HG02588 (cell line): ENCODE results near the gene C10orf53.

ENCODE experiments used
- ATAC-seq: cut with Tn5 transposase; IDR thresholded peaks from one replicate; pipeline ENCODE4 v1.9.1; 2021; ENCODE audit warnings: mild to moderate bottlenecking, moderate library complexity; ENCODE audit not compliant: unreplicated experiment

C10orf53 gene

DNA sequence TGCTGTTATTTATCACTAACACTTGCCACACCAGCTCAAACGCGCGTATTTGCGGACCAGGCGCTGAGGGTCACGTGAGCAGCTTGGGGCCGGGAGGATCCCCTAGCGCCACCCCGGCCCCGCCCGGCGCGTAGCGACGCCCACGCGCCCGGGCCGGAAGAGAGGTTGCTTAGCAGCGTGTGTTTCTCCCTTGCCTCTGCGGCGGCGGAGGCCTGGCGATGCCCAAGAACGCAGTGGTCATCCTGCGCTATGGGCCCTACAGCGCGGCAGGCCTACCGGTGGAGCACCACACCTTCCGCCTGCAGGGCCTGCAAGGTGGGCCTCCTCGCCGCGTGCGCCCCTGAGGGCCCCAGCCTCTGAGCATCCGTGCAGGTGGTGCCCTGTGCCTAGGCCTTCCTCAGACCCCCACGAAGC, at the start of gene C10orf53:
Gene C10orf53, plus strand, starts transcription at position 172 of the 414 bp plus-strand sequence. Its CDS starts 47 bp downstream, at position 219.
- no peak for ATAC-seq

- ATAC-seq = no peak
Measured at GRCh38 chr10:49631975-49632374, 47.5 kb upstream of the C10orf53 start.

DNA sequence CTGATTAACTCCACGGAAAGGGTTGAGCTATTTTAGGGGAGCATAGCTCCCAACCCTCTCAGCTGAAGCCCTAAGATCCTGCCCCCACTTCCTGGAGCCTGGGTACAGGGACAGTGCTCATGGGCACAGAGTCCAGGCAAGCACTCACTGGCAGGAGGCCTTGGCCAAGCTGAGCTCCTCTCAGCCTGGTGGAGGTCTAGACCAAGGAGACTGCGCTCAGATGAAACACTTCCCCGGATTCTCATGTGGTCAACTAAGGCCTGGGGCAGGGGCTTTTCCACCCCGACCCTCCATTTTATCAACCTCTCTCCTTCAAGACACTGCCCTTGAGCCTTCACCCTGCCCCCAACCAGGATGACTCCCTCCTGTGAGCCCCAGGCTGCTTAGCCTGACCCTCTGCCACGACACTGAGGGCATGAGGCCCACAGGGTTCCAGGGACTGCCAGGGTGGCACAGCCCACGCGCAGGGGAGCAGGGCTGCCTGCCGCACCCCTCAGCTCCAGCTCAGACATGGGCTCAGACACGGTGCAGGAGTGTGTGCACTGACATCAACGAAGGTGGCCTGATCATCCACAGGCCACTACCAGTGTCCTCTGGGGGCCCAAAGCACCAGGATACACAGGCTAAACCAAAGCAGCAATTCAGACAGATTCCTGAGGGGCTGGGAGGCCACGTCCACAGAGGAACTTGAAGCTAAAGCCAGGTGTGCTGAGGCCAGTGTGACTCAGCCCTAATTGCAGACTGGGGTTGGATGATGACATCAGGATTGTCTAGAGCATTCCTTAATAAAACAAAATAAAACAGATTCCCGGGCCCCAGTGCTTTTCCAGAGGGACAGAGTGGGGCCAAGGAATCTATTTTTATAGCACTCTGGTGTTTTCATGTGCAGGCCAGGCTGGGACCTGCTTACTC, 46.8 kb upstream of the C10orf53 start:
- no peak for ATAC-seq

DNA sequence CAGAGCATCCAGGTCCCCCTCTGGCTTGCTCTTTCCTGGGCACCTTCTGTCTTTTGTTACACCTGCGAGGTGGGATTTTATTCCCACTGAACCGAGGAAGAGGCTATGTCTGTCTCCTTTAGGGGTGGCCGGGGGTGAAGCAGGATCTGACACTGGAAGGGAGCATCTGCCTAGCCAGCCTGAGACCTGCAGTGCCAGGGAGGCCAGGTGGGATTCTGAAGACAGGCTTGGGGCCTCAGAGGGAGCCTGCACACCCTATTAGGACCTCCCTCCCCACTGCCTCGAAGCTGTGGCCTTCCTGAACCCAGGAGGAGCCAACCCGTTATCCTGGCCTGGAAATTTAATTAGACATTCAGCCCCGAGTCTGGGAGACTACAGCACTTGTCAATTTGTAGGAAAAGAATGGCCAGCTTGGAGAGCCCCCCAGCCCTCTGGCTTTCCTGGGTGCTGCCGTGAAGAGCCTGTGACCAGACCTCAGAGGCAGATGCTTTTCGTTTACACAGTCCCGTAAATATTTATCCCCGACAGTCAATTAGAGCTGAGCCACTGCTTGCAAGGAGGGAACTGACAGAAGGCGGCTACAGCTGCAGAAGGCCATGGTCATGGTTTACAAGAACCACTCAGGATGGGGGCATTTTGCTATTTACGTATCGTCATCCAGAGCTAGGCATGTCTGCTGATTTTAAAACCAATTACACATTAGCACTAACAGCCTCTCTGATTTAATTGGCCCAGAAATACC, 46.0 kb upstream of the C10orf53 start:
- no peak for ATAC-seq

GRCh38 chr10:49634069-49634660, 45.3 kb upstream of the C10orf53 start:
- no peak for ATAC-seq

- ATAC-seq = no peak
Measured at GRCh38 chr10:49642311-49642710, 37.1 kb upstream of the C10orf53 start.

DNA sequence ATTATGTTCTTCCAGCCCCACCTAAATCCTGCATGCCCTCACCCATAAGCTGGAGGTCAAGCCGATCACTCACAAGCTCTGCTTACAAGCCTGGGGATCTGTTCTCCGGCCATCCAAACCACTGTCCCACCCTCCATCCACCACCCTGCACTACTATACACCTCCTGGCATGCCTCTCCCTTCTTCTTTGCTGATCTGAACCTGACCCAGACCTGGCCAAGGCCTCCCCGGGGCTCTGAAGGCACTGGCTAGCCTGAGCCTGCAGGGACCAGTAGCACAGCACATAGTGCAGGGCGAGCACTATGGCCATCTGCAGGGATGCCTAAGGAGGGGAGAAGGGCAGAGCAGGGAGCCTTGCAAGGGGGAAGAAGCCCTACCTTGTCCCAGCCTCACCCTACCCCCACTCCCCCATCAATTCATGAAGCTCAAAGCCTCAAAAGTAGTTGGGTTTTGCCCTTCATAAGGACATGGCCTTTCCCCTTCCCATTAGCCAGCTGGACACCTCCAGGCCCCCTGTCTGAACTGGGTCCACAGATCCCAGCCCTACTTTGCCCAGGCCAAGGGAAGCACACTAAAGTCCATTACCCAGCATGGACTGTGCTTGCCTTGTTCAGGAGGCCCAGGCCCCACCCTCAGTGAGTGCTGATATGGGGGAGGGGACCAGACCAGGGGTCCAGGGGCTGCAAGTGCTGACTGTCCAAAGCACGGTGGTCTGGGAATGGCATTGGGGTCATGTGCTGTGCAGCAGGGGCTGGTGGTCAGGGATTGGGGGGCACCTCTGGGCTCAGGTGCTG, 36.0 kb upstream of the C10orf53 start:
- no peak for ATAC-seq

GRCh38 chr10:49644035-49644646, 35.3 kb upstream of the C10orf53 start:
- ATAC-seq = no peak

DNA sequence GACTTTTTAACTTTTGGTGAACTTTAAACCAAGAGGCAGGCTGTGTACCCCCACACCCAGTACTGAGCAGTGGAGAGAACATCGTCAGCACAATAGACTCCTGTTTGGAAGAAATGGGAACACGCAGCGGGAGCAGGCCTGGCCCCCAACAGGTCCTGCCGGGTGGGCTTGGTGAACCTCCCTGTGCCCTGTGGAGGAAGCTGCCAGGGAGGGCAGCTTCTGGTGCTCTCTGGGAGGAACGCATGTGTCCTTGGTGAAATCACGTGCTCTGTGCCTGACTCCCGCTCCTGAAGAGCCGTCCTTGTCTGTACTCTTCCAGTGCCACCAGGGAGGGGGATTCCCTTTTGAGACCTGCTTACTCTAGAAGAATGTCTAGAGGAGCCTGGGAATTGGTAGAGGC, 34.0 kb upstream of the C10orf53 start:
- ATAC-seq = no peak

DNA sequence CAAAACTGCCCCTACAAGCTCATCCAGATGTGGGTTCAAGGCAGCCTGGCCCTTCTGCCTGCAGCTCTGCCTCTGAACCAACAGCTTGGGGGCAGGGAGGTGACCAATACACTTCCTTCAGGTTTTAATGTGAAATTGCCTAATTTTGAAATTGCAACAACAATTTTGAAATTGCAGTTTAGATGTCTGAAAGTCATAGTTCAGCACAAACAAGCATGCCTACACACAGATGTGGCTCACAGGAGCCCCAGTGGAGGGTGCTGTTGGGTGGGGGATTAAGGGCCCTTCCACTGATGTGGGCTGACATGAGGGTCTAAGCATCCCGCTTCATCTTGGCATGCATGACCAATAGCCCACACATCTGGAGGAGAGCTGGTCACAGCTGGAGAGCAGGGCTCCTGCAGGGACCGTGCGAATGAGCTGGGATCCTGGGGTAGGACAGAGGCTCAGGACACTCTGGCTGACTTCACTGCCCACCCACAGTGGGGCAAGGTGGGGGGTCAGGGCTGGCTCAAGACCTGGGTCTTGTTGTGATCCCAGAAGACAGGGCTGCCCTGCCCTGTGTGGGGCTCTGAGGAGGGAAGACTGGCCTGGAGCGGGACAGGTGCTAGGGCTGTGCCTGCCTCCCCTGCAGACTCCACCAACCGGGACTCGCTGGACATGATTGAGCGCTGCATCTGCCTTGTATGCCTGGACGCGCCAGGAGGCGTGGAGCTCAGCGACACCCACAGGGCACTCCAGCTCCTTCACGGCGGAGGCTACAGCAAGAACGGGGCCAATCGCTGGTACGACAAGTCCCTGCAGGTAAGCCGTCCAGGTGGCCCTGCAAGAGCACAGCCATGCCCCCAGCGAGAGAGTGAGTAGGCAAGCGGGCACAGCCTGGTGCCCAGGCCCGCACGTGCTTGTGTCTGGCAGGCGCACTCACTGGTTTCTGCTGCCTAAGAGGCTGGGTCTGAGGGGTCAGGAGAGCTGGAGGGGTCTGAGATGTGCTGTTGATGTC, 33.3 kb upstream of the C10orf53 start:
- ATAC-seq = no peak

DNA sequence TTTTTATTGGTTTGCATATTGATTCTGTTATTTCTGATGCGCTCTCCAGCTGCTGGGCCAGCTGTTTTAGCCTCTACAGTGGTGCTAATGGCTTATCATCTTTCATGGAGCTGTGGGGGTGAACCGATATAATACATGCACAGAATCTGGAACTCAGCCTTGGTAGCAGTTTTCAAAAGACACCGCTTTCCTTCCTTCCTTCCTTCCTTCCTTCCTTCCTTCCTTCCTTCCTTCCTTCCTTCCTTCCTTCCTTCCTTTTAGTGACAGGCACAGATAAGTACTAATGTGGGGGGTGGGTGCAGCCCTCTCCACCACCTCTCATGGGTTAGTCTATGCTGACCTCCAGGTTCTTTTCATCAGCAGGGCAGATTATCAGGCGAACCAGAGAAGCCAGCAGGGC, 31.9 kb upstream of the C10orf53 start:
- no peak for ATAC-seq

- no peak for ATAC-seq
Measured at GRCh38 chr10:49647985-49648795, 31.3 kb upstream of the C10orf53 start.

DNA sequence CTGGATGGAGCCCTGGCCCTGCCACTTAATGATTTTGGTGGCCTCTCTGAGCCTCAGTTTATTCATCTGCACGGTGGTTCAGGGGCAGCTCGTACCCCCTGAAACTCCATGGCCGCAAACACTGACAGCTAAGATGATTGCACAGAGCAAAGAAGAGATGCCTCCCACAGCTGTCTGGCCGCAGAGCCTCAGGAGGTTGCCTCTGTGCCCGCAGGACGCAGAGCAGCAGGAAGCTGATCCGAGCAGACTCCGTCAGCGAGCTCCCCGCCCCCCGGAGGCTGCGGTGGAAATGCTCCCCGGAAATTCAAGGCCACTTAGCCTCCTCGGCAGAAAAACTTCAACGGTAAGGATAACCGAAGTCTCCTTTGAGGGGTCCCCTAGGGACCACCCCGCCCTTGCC, 30.2 kb upstream of the C10orf53 start:
- no peak for ATAC-seq

DNA sequence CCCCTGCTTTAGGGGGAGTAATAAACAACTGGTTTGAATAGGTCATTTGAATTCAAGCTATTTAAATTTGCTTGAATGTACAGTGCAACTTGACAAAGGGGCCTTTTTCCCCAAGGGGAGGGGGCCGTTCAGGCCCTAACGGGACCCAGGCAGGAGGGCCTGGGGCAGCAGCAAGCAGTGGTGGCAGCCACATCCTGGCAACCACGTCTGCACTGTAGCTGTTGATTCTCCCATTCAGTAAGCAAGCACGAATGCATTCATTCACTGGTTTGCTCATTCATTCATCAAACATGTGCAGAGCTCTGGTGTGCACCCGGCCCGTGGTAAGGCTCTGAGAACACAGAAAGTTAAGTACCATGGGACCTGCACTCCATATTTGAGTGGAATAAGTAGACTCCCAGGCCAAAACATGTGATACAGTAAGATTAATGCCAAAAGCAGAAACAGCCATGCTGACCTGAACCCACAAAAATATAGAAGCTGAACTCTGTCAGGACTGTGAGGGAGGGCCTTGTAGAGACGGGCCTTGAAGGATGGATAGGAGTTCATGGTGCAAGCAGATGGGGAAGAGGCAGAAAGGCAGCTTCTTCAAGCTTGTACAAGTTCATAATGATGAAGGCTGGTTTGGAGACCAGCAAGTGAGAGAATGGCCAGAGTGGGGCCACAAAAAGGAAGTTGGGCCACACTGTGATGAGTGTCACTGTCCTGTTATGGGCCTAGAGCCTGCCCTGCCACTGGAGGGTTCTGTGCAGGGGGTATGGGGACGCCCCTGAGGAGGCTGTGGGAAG, 29.3 kb upstream of the C10orf53 start:
- no peak for ATAC-seq

DNA sequence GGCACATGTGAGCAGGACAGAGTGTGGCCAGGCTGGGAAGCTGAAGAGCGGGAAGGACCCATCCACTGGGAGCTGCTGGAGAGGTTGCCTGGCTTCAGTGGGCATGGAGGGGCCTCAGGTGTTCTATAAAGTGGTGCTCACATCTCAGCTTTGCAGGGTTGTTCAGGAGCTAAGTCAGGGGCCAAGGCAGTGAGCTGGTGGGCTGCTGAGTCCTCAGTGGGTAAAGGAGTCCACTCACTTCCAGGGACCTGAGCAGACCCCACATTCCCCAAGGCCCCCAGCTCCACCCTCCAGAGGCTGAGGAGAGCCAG, 28.8 kb upstream of the C10orf53 start:
- ATAC-seq = no peak

GRCh38 chr10:49651039-49651835, 28.2 kb upstream of the C10orf53 start:
- ATAC-seq = no peak

- no peak for ATAC-seq
Measured at GRCh38 chr10:49651917-49652316, 27.5 kb upstream of the C10orf53 start.
